Measurements from ENCODE around the gene INSL3. TPM values are rescaled to one million over a fixed set of nuclear protein-coding genes. Genes with fewer than 3 reads are reported as not detected.

The INSL3 gene
- total and polyA plus RNA-seq, 2 of the 13 experiments (the other 11 are each of a cell fraction or from before 2014, with no cell fraction given), result 0.30 TPM; not detected in 1

DNA sequence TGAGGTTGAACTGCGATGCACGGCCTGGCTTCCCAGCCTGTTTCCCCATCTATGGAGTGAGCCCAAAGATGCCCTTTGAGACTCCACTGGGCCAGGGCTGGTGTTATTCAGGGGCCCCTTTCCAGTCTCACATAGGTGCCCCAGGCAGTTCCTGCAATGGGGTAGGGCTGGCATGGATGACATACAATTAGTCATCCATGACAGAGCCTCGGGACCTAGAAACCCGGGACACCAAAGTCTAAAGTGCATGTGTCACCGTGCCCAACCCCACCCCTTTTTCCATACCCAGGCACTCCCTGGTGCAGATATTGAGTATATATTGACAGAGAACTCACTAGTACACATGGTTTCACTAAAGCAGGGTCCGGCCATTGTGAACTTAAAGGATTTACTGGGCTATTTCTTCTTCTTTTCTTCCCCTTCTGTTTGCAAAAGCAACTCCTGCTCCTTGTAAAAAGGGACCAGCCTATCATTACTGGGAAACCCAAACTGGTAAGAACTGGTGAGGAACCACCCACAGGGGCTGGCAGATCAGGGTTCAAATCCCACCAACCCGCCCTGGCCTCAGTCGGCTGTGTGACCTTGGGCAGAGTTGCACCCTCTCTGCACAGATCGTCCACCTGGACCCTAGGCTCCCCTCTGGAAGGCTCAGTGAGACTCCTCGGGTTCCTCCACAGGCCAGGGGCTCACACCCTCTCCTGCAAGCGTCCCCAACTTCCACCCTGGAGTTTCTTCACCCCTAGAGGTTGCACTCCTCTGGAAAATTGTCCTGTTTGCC is 23.7 kb downstream of the INSL3 start (continued):
- TF ChIP-seq, protein P1, sequence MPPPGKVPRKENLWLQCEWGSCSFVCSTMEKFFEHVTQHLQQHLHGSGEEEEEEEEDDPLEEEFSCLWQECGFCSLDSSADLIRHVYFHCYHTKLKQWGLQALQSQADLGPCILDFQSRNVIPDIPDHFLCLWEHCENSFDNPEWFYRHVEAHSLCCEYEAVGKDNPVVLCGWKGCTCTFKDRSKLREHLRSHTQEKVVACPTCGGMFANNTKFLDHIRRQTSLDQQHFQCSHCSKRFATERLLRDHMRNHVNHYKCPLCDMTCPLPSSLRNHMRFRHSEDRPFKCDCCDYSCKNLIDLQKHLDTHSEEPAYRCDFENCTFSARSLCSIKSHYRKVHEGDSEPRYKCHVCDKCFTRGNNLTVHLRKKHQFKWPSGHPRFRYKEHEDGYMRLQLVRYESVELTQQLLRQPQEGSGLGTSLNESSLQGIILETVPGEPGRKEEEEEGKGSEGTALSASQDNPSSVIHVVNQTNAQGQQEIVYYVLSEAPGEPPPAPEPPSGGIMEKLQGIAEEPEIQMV (CRISPR knock-in tag; IDR thresholded peaks at IDR 0.05; ENCODE audit: low read depth), result no peak
- TF ChIP-seq NFIB (CRISPR knock-in tag; IDR thresholded peaks at IDR 0.05; ENCODE audit: borderline replicate concordance) (no peak), GZF1 (CRISPR knock-in tag; IDR thresholded peaks at IDR 0.05) (no peak), MEIS2 (CRISPR knock-in tag; IDR thresholded peaks at IDR 0.05) (peak; percentile 88), HDAC6 (IDR thresholded peaks at IDR 0.05; ENCODE audit: low read depth, low read length) (no peak), ZNF124 (CRISPR knock-in tag; IDR thresholded peaks at IDR 0.05) (no peak), SUZ12 (IDR thresholded peaks at IDR 0.05; ENCODE audit: low read depth, low read length) (no peak), HMGA1 (CRISPR knock-in tag; conservative IDR thresholded peaks at IDR 0.05) (no peak), ZNF333 (CRISPR knock-in tag; IDR thresholded peaks at IDR 0.05; ENCODE audit: borderline replicate concordance) (no peak), ZNF562 (CRISPR knock-in tag; IDR thresholded peaks at IDR 0.05; ENCODE audit: borderline replicate concordance) (no peak), ZNF354B (CRISPR knock-in tag; IDR thresholded peaks at IDR 0.05) (no peak), ATF7 (IDR thresholded peaks at IDR 0.05) (no peak), ATF7 (CRISPR knock-in tag; IDR thresholded peaks at IDR 0.05) (0 out of 2 replicates have a peak, but pooled peaks have one; percentile 21), TBX2 (CRISPR knock-in tag; IDR thresholded peaks at IDR 0.05; ENCODE audit: borderline replicate concordance) (peak; percentile 46; the same call in 1 of the 2 replicates), NFRKB (IDR thresholded peaks at IDR 0.05) (no peak)
- TF ChIP-seq, protein P2, sequence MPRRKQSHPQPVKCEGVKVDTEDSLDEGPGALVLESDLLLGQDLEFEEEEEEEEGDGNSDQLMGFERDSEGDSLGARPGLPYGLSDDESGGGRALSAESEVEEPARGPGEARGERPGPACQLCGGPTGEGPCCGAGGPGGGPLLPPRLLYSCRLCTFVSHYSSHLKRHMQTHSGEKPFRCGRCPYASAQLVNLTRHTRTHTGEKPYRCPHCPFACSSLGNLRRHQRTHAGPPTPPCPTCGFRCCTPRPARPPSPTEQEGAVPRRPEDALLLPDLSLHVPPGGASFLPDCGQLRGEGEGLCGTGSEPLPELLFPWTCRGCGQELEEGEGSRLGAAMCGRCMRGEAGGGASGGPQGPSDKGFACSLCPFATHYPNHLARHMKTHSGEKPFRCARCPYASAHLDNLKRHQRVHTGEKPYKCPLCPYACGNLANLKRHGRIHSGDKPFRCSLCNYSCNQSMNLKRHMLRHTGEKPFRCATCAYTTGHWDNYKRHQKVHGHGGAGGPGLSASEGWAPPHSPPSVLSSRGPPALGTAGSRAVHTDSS (CRISPR knock-in tag; conservative IDR thresholded peaks at IDR 0.05), result no peak
- TF ChIP-seq, protein P3, sequence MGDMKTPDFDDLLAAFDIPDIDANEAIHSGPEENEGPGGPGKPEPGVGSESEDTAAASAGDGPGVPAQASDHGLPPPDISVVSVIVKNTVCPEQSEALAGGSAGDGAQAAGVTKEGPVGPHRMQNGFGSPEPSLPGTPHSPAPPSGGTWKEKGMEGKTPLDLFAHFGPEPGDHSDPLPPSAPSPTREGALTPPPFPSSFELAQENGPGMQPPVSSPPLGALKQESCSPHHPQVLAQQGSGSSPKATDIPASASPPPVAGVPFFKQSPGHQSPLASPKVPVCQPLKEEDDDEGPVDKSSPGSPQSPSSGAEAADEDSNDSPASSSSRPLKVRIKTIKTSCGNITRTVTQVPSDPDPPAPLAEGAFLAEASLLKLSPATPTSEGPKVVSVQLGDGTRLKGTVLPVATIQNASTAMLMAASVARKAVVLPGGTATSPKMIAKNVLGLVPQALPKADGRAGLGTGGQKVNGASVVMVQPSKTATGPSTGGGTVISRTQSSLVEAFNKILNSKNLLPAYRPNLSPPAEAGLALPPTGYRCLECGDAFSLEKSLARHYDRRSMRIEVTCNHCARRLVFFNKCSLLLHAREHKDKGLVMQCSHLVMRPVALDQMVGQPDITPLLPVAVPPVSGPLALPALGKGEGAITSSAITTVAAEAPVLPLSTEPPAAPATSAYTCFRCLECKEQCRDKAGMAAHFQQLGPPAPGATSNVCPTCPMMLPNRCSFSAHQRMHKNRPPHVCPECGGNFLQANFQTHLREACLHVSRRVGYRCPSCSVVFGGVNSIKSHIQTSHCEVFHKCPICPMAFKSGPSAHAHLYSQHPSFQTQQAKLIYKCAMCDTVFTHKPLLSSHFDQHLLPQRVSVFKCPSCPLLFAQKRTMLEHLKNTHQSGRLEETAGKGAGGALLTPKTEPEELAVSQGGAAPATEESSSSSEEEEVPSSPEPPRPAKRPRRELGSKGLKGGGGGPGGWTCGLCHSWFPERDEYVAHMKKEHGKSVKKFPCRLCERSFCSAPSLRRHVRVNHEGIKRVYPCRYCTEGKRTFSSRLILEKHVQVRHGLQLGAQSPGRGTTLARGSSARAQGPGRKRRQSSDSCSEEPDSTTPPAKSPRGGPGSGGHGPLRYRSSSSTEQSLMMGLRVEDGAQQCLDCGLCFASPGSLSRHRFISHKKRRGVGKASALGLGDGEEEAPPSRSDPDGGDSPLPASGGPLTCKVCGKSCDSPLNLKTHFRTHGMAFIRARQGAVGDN (CRISPR knock-in tag; IDR thresholded peaks at IDR 0.05), result no peak
- TF ChIP-seq, protein P4, sequence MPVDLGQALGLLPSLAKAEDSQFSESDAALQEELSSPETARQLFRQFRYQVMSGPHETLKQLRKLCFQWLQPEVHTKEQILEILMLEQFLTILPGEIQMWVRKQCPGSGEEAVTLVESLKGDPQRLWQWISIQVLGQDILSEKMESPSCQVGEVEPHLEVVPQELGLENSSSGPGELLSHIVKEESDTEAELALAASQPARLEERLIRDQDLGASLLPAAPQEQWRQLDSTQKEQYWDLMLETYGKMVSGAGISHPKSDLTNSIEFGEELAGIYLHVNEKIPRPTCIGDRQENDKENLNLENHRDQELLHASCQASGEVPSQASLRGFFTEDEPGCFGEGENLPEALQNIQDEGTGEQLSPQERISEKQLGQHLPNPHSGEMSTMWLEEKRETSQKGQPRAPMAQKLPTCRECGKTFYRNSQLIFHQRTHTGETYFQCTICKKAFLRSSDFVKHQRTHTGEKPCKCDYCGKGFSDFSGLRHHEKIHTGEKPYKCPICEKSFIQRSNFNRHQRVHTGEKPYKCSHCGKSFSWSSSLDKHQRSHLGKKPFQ (CRISPR knock-in tag; IDR thresholded peaks at IDR 0.05; ENCODE audit: insufficient replicate concordance), result no peak
- TF ChIP-seq, protein P5, sequence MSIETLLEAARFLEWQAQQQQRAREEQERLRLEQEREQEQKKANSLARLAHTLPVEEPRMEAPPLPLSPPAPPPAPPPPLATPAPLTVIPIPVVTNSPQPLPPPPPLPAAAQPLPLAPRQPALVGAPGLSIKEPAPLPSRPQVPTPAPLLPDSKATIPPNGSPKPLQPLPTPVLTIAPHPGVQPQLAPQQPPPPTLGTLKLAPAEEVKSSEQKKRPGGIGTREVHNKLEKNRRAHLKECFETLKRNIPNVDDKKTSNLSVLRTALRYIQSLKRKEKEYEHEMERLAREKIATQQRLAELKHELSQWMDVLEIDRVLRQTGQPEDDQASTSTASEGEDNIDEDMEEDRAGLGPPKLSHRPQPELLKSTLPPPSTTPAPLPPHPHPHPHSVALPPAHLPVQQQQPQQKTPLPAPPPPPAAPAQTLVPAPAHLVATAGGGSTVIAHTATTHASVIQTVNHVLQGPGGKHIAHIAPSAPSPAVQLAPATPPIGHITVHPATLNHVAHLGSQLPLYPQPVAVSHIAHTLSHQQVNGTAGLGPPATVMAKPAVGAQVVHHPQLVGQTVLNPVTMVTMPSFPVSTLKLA (IDR thresholded peaks at IDR 0.05), result peak; percentile 64
